Hepatocyte (in vitro differentiated cells): ENCODE data around the gene TMC1.

ENCODE experiments used
- CTCF ChIP-seq: fragments of 200-600 bp; sonication (generic); IDR thresholded peaks from 2 replicates; pipeline ENCODE4 v1.5.1; 2016; ENCODE audit warnings: antibody characterized with exemption, mild to moderate bottlenecking; ENCODE audit not compliant: poor library complexity
- EZH2 ChIP-seq: fragments of 200-600 bp; sonication (generic); IDR thresholded peaks from 2 replicates; pipeline ENCODE4 v1.6.1; 2016; ENCODE audit warnings: antibody characterized with exemption, mild to moderate bottlenecking, borderline replicate concordance

GRCh38 chr9:72480921-72481320 lies 40.5 kb upstream of the TMC1 start:
- TF ChIP-seq CTCF: no peak
- no peak for TF ChIP-seq EZH2
